ENCODE data around the gene PLSCR3. TPM values are rescaled to one million over a fixed set of nuclear protein-coding genes. Genes with fewer than 3 reads are reported as not detected.

The PLSCR3 gene
- total RNA-seq, 1 experiment from 2014 or later, result 53.0 TPM

- H2AFZ ChIP-seq, result no peak overlapping the region
Observed at GRCh38 chr17:7383742-7384488, 10.4 kb downstream of the PLSCR3 start.

GRCh38 chr17:7383371-7383741, 11.0 kb downstream of the PLSCR3 start:
- Histone ChIP-seq H3K4me1 (replicated peaks; ENCODE audit: insufficient read depth) (no peaks in the 10 kb centered on the region), H3F3A (ENCODE audit: insufficient read depth, low read depth) (no peaks in the 10 kb centered on the region), H3K36me3 (ENCODE audit: low read depth) (no peaks in the 10 kb centered on the region), H3K27me3 (ENCODE audit: insufficient read depth, low read depth) (no peaks in the 10 kb centered on the region), H3K4me2 (no peak overlapping the region), H3K27ac (no peak overlapping the region), H3K9me3 (ENCODE audit: insufficient read depth, low read depth) (no peaks in the 10 kb centered on the region), H2AFZ (no peak overlapping the region), H3K9me2 (ENCODE audit: insufficient read depth) (no peaks in the 10 kb centered on the region), H4K20me1 (ENCODE audit: insufficient read depth) (no peaks in the 10 kb centered on the region), H3K4me3 (no peak overlapping the region), H3K79me2 (ENCODE audit: low read depth) (0 out of 2 replicates have a peak, but pooled peaks cover 4% of the 10 kb centered on the region)
- no TSS peak for BruUV-seq (replicated peaks)
- intact Hi-C loops (cut with micrococcal nuclease; ENCODE audit: unreplicated experiment), result no loop called here
- POLR2A ChIA-PET (ENCODE audit: unreplicated experiment), result no interaction called here
- no peak for TF ChIP-seq CTCF (conservative IDR thresholded peaks at IDR 0.05)
- no peak for TF ChIP-seq EZH2 (IDR thresholded peaks at IDR 0.05; ENCODE audit: low read depth)
- DNase-seq, result no peak
- CTCF ChIA-PET, result interaction anchor here (0.6 kb wide), 2 partner anchors 25 to 765 kb away, joined by 5 to 6 read pairs; no protein-coding TSS in a partner anchor

More at GRCh38 chr17:7383742-7384488, 10.4 kb downstream of the PLSCR3 start:
- Histone ChIP-seq H3K9me3 (ENCODE audit: insufficient read depth, low read depth) (no peaks in the 10 kb centered on the region), H3K79me2 (ENCODE audit: low read depth) (0 out of 2 replicates have a peak, but pooled peaks cover 4% of the 10 kb centered on the region), H3K4me2 (no peak overlapping the region), H3F3A (ENCODE audit: insufficient read depth, low read depth) (no peaks in the 10 kb centered on the region), H3K27ac (no peak overlapping the region), H3K9me2 (ENCODE audit: insufficient read depth) (no peaks in the 10 kb centered on the region), H3K36me3 (ENCODE audit: low read depth) (no peaks in the 10 kb centered on the region), H3K4me1 (replicated peaks; ENCODE audit: insufficient read depth) (no peaks in the 10 kb centered on the region), H3K27me3 (ENCODE audit: insufficient read depth, low read depth) (no peaks in the 10 kb centered on the region), H4K20me1 (ENCODE audit: insufficient read depth) (no peaks in the 10 kb centered on the region), H3K4me3 (no peak overlapping the region)
- intact Hi-C loops (cut with micrococcal nuclease; ENCODE audit: unreplicated experiment), result no loop called here
- CTCF ChIA-PET, result interaction anchor here (0.6 kb wide), 1 partner anchor 17 kb away, joined by 3 read pairs; no protein-coding TSS in a partner anchor
- TF ChIP-seq EZH2 (IDR thresholded peaks at IDR 0.05; ENCODE audit: low read depth) (no peak), CTCF (conservative IDR thresholded peaks at IDR 0.05) (no peak)
- BruUV-seq (replicated peaks), result no TSS peak
- no peak for DNase-seq
- POLR2A ChIA-PET (ENCODE audit: unreplicated experiment), result interaction anchor here (0.6 kb wide), 1 partner anchor 60 kb away, joined by 3 read pairs; no protein-coding TSS in a partner anchor

GRCh38 chr17:7382901-7383300, 11.4 kb downstream of the PLSCR3 start:
- TF ChIP-seq EZH2 (IDR thresholded peaks at IDR 0.05; ENCODE audit: low read depth), result no peak
- no peak for TF ChIP-seq CTCF (conservative IDR thresholded peaks at IDR 0.05)
- ChIA-PET CTCF (interaction anchor here (0.6 kb wide), 2 partner anchors 25 to 765 kb away, joined by 5 to 6 read pairs; no protein-coding TSS in a partner anchor), POLR2A (ENCODE audit: unreplicated experiment) (interaction anchor here (0.6 kb wide), 1 partner anchor 8 kb away, joined by 5 read pairs; no protein-coding TSS in a partner anchor)
- H3K36me3 ChIP-seq (ENCODE audit: low read depth), result no peaks in the 10 kb centered on the region
- no TSS peak for BruUV-seq (replicated peaks)
- H3K79me2 ChIP-seq (ENCODE audit: low read depth), result 0 out of 2 replicates have a peak, but pooled peaks cover 4% of the 10 kb centered on the region
- H3K4me2 ChIP-seq, result no peak overlapping the region
- H3K4me1 ChIP-seq (replicated peaks; ENCODE audit: insufficient read depth), result no peaks in the 10 kb centered on the region
- no peak overlapping the region for H2AFZ ChIP-seq
- H3K27ac ChIP-seq, result no peak overlapping the region
- H3K9me3 ChIP-seq (ENCODE audit: insufficient read depth, low read depth), result no peaks in the 10 kb centered on the region
- intact Hi-C loops (cut with micrococcal nuclease; ENCODE audit: unreplicated experiment), result no loop called here
- H3K27me3 ChIP-seq (ENCODE audit: insufficient read depth, low read depth), result no peaks in the 10 kb centered on the region
- no peaks in the 10 kb centered on the region for H3K9me2 ChIP-seq (ENCODE audit: insufficient read depth)
- H4K20me1 ChIP-seq (ENCODE audit: insufficient read depth), result no peaks in the 10 kb centered on the region
- H3K4me3 ChIP-seq, result no peak overlapping the region
- H3F3A ChIP-seq (ENCODE audit: insufficient read depth, low read depth), result no peaks in the 10 kb centered on the region
- DNase-seq, result no peak
